Measurements from ENCODE around the gene RBP4.

DNA sequence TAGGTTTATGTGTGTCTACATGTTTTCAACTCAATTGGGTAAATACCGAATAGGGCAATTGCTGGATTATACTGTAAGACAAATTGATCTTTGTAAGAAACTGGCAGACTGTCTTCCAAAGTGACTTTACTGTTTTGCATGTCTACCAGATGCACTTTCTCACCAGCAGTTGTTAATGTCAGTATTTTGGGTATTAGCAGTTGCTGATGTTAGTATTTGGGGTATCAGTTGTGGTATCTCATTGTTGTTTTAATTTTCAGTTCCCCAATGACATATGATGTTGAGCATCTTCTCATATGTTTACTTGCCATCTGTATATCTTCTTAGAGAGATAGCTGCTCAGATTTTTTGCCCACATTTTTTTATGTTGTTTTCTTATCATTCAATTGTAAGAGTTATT is 21.9 kb upstream of the RBP4 start:
- TF ChIP-seq POLR2A (IDR thresholded peaks at IDR 0.05; ENCODE audit: low read length), result no peak
- no peak for TF ChIP-seq GATA1 (IDR thresholded peaks at IDR 0.05; ENCODE audit: low read depth, low read length)
